Muscle of arm (tissue), 12 donors: ENCODE data around the gene ARID1B. TPM values are rescaled to one million over a fixed set of nuclear protein-coding genes. Genes with fewer than 3 reads are reported as not detected.

ENCODE experiments used
- DNase-seq: peaks from one replicate; pipeline ENCODE4 v3.0.0-alpha.2; 2013
- polyA plus RNA-seq, 12 donors: library from polyadenylated mRNA; unstranded; fragments of 120-200 nt; gene quantifications; one replicate each; pipeline ENCODE4 v1.2.1, GENCODE V29; 2013; ENCODE audit not compliant: insufficient read length in 12 of 12

ARID1B gene
- polyA plus RNA-seq, 12 donors, result 54.3 to 377 (median 68.6) TPM

DNA sequence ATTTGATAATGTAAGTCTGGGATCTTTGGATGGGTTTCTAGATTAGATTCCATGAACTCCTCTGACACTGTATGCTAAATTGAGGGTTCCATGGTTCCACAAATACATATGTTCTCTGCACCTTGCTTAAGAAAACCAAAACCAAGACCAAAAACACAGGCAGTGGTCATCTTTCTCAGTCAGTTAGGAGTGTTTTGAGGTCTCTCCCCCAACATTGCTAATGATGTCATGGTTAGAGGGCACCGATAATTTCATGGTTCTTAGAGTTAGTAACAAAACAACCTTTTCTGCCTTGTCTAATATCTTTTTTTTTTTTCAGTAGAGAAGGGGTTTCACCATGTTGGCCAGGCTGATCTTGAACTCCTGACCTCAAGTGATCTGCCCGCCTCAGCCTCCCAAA, 44.5 kb downstream of the ARID1B start:
- DNase-seq, result no peak

DNA sequence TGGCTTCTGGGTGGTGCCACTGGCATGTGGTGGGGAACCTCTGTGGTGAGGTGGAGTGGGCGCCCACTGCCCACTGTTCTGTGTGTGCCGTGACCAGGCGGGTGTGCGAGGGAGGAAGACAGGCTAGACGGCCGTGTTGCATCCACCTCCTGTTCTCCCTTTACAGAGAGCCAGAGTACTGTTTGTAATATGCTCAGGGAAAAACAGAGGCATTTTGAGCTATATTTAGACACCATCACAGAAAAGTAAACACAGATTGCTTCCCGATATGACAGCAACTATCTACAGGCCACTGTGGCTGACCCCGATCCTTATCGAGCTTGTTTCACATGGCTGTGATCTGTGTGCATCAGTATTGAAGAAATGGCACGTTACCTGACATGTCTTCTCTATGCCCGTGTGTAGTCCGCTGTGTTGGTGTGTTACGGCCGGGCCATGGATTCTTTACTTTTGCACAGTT, 45.6 kb downstream of the ARID1B start:
- no peak for DNase-seq

DNA sequence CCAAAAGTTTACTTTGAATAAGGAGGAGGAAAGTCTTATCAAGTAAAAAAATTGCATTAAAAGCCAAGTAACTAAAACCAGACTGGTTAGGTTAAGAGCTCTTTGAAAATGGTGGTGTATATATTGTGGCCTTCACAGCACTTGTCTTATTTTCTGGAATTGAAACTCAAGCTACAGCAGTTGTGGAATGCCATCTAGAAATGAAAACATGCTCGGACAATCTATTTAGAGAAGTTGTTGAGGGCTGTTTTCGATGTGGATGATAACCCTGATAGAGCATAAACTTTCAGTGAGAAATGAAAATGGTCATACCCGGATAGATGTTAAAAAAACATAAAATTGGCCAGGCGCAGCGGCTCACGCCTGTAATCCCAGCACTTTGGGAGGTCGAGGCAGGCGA, 47.0 kb downstream of the ARID1B start:
- DNase-seq, result no peak

DNA sequence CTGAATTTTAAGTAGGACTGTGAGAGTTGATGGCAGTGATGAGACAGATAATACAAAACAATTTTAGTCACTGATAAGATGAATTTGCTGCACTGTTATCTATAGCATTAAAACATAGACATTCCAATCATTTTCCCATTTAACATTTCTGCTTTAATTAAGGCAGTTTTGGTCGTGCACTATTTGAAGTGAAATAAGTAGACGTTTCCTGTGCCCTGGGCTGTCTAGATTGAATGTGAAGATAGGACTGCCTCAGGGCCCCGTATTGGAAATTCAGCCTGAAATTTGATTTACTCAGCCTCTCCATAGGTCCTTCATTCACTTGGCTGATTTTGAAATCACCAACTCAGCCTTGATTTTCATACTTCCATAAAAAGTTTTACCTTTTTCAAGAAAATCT, 48.3 kb downstream of the ARID1B start:
- no peak for DNase-seq

GRCh38 chr6:156826290-156826955, 49.2 kb downstream of the ARID1B start:
- DNase-seq, result no peak

- no peak for DNase-seq
Observed at GRCh38 chr6:156827382-156827781, 50.2 kb downstream of the ARID1B start.

GRCh38 chr6:156828280-156828703, 51.1 kb downstream of the ARID1B start:
- DNase-seq, result no peak

- DNase-seq, result no peak
Observed at GRCh38 chr6:156830126-156830525, 52.9 kb downstream of the ARID1B start.

DNA sequence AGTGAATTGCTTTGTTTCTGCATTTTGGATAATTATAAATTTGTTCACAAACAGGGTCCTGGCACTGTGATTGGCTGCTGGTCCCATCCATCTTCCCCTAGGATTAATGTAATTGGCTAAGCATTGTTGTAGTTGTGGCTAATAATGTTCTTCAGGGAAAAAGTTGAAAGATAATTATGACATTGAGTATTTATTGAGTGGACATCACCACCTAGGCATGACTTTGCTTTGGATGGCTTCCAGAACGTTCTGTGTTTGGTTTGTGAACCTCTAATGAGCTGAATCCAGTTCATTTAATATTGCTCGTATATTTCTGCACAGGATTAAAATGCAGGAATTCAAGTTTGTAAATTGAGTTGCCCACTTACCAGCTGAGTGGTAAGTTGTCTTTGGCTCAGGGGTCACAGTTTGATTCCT, 55.1 kb downstream of the ARID1B start:
- DNase-seq, result no peak

- DNase-seq, result no peak
Observed at GRCh38 chr6:156832669-156833068, 55.5 kb downstream of the ARID1B start.

- no peak for DNase-seq
Observed at GRCh38 chr6:156833755-156834154, 56.6 kb downstream of the ARID1B start.

DNA sequence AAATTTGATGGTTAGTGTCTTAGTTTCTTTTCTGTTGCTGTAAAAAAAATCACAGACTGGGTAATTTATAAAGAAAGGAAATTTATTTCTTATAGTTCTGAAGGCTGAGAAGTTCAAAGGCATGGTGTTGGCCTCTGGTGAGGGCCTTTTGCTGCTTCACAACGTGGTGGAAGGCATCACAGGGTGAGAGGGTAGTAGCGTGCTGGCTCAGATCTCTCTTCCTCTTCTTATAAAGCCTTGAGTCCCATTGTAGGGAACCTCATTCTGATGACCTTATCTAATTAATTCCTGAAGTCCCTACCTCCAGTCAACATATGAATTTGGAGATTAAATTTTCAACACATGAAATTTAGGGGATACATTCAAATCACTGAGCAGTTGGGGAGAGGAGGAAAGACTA, 62.0 kb downstream of the ARID1B start:
- no peak for DNase-seq

- DNase-seq, result no peak
Observed at GRCh38 chr6:156839591-156840001, 62.4 kb downstream of the ARID1B start.

DNA sequence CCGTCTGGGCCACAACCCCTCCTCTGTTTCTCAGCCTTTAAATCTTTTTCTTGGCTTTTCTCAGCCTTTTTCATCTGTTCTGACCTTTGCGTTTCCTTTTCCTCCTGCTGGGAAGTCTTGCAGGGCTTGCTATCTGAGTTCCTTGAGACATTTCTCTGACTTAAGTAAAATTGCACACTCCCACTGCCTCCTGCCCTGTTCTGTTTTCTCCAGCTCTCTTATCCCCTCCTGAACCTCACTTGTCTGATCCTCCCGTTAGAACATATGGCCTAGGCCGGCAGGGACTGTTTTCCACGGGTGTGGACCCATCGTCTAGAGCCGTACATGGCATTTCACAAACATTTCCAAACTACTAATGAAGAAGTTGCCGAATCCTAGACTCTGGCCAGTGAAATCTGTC, 63.0 kb downstream of the ARID1B start:
- no peak for DNase-seq

- DNase-seq, result no peak
Observed at GRCh38 chr6:156840606-156841005, 63.4 kb downstream of the ARID1B start.

DNA sequence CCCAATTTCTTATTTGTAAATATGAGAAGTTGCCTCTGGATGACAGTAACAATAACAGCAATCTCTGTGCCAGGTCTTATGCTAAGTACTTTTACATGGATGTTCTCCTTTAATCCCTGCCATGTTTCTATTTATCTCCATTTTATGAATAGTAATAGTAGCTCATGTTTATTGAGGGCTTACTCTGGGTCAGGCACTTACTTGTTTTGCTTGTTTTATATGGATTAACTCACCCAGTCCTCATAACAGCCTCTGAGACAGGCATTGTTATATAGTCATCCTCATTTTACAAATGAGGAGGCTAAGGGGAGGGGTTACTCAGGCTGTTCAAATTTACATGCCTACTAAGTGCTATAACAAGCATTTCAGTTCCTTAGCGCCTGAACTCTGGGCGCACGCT, 64.3 kb downstream of the ARID1B start:
- no peak for DNase-seq

GRCh38 chr6:156842598-156843250, 65.5 kb downstream of the ARID1B start:
- no peak for DNase-seq

DNA sequence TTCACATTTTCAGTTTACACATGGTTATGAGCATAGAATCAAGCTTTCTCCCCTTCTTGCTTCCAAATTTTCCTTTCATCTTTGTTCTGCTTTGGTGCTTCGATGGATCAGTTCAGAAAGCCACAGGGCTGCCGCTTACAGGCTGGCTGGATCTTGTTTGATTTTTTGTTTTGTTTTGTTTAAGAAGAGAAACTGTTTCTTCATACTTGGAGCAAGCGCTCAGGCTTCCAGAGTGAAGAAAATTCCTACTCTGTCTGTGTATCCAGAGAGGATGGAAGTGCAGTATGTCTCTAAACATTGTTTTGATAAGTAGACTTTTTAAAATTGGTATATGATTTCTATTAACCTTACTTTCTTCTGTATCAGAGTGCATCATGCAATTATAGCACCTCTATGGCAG, 66.9 kb downstream of the ARID1B start:
- DNase-seq, result no peak

DNA sequence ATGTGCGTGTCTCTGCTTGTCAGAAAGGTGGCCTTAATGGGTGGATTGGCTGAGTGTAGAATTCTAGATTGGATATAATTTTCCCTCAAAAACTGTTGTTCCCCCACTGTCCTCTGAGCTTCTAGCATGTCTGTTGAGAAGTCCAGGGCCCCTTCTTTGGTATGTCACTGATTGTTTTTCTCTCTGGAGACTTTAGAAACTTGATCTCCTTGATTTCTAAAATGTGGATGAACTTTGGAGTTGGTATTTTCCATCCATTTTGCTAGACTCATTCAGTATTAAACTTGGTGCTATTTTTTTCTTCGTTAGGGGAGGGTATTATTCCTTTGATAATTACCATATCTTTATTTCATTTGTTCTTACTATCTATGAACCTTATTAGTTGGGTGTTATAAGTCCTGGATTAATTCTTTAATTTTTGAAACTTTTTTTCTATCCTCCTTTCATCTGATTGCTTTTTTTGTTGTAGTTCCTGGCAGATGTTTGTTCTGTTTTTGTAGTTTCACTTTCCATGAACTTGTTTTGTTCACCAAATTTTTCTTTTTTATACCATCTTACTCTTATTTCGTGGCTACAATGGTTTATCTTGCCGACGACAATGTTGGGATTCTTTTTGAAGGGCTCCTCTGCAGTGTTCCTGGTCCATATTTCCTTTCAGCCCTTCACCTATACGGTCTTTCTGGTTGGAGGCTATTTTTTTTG, 68.4 kb downstream of the ARID1B start:
- DNase-seq, result no peak

DNA sequence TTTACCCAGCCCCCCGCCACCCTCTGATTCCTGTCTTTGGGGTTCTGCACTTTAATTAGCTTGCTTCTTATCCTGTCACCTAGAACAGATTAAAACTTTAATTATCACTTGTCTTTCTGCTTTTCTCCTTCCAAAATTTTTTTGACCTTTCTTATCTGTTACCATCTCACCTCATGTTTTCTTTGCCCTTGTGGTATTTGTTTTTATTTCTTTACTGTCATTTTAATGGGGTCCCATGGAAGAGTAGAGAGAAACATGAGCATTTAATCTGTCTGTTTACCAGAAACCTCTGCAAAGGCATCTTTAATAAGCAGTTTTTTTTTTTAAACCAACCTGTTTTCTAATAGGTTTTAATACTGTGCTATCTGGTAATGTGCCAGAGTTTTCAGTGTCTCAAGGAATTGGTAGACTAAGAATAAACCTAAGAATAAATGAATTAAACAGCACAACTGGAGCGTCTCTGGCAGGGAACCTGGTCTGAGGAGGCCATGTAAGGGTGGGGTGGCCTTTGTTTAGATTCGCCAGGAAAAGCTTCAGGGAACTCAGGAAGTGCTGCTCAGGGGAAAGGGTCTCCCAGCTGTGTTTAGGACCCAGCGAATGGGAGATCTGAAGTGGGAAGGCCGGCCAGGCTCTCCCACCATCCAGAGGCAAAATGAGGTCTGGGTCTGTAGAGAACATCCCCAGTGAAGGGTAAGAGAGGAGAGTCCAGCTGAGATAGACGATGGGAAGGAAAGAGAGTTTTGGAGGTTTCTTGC, 69.8 kb downstream of the ARID1B start:
- DNase-seq, result no peak

DNA sequence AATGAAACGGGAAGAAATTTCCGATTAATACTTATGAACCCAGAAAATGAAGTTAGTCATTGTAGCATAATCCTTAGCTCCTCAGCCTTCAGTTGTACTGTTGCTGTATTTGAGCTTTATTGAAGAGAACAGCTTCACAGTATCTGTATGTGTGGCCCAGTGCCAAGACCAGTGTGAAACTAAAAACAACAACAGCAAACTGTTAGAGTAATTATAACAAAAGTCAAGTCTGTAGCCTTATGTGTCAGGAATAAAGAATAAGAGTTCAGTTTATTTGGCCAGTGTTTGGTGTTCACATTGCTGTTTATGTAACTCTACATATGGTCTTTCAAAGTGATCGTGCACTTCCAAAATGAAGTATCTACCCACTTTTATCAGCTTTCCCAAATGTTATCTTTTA, 70.9 kb downstream of the ARID1B start:
- no peak for DNase-seq

- peak; percentile 63 for DNase-seq
Observed at GRCh38 chr6:156848533-156848932, 71.4 kb downstream of the ARID1B start.
